Endodermal cell (in vitro differentiated cells): Measurements from ENCODE around the gene CASR. TPM values are rescaled to one million over a fixed set of nuclear protein-coding genes. Genes with fewer than 3 reads are reported as not detected.

ENCODE experiments used
- DNase-seq: peaks from one replicate; pipeline ENCODE4 v3.0.0-alpha.2; 2017
- H3K27ac ChIP-seq: 2 replicates; pipeline ENCODE4 v1.5.1; 2013; ENCODE audit warnings: mild to moderate bottlenecking, low read depth, low read length, moderate library complexity
- H3K27me3 ChIP-seq: 2 replicates; pipeline ENCODE4 v1.6.1; 2013; ENCODE audit warnings: mild to moderate bottlenecking, low read length, moderate library complexity; ENCODE audit not compliant: insufficient read depth, control insufficient read depth, poor library complexity, severe bottlenecking
- H3K36me3 ChIP-seq: 2 replicates; pipeline ENCODE4 v1.7.0; 2013; ENCODE audit warnings: mild to moderate bottlenecking, low read length, moderate library complexity; ENCODE audit not compliant: control insufficient read depth, insufficient read depth
- H3K4me1 ChIP-seq: one replicate; pipeline ENCODE4 v1.7.0; 2013; ENCODE audit warnings: low read length; ENCODE audit not compliant: control insufficient read depth, insufficient read depth
- H3K4me3 ChIP-seq: 2 replicates; pipeline ENCODE4 v1.5.1; 2013; ENCODE audit warnings: mild to moderate bottlenecking, low read length, moderate library complexity
- H3K9ac ChIP-seq: 2 replicates; pipeline ENCODE4 v1.6.1; 2013; ENCODE audit warnings: mild to moderate bottlenecking, low read length, moderate library complexity; ENCODE audit not compliant: poor library complexity, severe bottlenecking; ENCODE audit errors: extremely low read depth
- H3K9me3 ChIP-seq: 2 replicates; pipeline ENCODE4 v1.6.1; 2013; ENCODE audit warnings: mild to moderate bottlenecking, low read length, moderate library complexity; ENCODE audit not compliant: control insufficient read depth
- H3K27ac Mint-ChIP-seq: 2 replicates; pipeline ENCODE4 v1.8.0; 2020; ENCODE audit warnings: mixed read lengths
- H3K27me3 Mint-ChIP-seq: 2 replicates; pipeline ENCODE4 v1.8.0; 2021; ENCODE audit warnings: mild to moderate bottlenecking, mixed read lengths; ENCODE audit not compliant: insufficient read depth
- H3K36me3 Mint-ChIP-seq: 2 replicates; pipeline ENCODE4 v1.8.0; 2020; ENCODE audit warnings: low read depth, mixed read lengths
- H3K4me1 Mint-ChIP-seq: 2 replicates; pipeline ENCODE4 v1.8.0; 2020; ENCODE audit warnings: mixed read lengths
- H3K4me3 Mint-ChIP-seq: 2 replicates; pipeline ENCODE4 v1.8.0; 2020; ENCODE audit warnings: mild to moderate bottlenecking, moderate library complexity, mixed read lengths
- H3K9me3 Mint-ChIP-seq: 2 replicates; pipeline ENCODE4 v1.8.0; 2020; ENCODE audit warnings: mild to moderate bottlenecking, mixed read lengths
- CTCF ChIP-seq: fragments of 200-600 bp; sonication (generic); conservative IDR thresholded peaks from 2 replicates; pipeline ENCODE4 v1.5.0; 2021; ENCODE audit warnings: antibody characterized with exemption, mild to moderate bottlenecking
- WGBS, 2 experiments: methylation state at CpG; one replicate each; pipeline versions ENCODE4 v1.1.5 to v1.1.7; 2013; ENCODE audit warnings: missing lambda C conversion rate in 2 of 2, mixed read lengths in 1 of 2; ENCODE audit not compliant: insufficient coverage in 1 of 2, insufficient read length in 1 of 2; 5-methylcytosine and 5-hydroxymethylcytosine counted together
- total RNA-seq, 2 donors: library from RNA; stranded (reverse); fragmentation: NEBNext Ultra II Directional in 1 of 2; extraction: Animal tissue kit (Norgen Biotek cat#: 25700) in 1 of 2; gene quantifications; 2 replicates in 1 of 2; 3 replicates in 1 of 2; pipeline ENCODE4 v1.2.1, GENCODE V29; 2021

CASR gene
- total RNA-seq, 2 donors from 2014 or later, result 0.04 TPM; not detected in 1

- Mint-ChIP-seq H3K4me3 (no peak overlapping the region), H3K27me3 (peaks cover 19% of the 10 kb centered on the region), H3K4me1 (no peaks in the 10 kb centered on the region), H3K27ac (no peak overlapping the region), H3K36me3 (no peaks in the 10 kb centered on the region), H3K9me3 (peaks cover 21% of the 10 kb centered on the region)
- Histone ChIP-seq H3K9ac (no peak overlapping the region), H3K36me3 (no peaks in the 10 kb centered on the region), H3K27me3 (no peaks in the 10 kb centered on the region), H3K9me3 (no peaks in the 10 kb centered on the region), H3K27ac (no peak overlapping the region), H3K4me1 (no peaks in the 10 kb centered on the region), H3K4me3 (no peak overlapping the region)
- no peak for DNase-seq
- 91 to 95% methylated on average over 9 to 23 of the region's 23 CpGs for WGBS, 2 experiments
- TF ChIP-seq CTCF, result no peak
These were observed 43.7 kb downstream of the CASR start for GRCh38 chr3:122227036-122227781.

GRCh38 chr3:122230174-122230573 is 46.7 kb downstream of the CASR start:
- peaks cover 5% of the 10 kb centered on the region for H3K27me3 ChIP-seq
- no peaks in the 10 kb centered on the region for H3K36me3 ChIP-seq
- no peaks in the 10 kb centered on the region for H3K9me3 ChIP-seq
- Mint-ChIP-seq H3K4me1 (no peaks in the 10 kb centered on the region), H3K27ac (no peak overlapping the region), H3K9me3 (peaks cover 15% of the 10 kb centered on the region), H3K27me3 (peaks cover 5% of the 10 kb centered on the region), H3K36me3 (no peaks in the 10 kb centered on the region), H3K4me3 (no peak overlapping the region)
- H3K4me1 ChIP-seq, result no peaks in the 10 kb centered on the region
- WGBS, 2 experiments, result 85 to 97% methylated on average over 7 to 21 of the region's 23 CpGs
- H3K27ac ChIP-seq, result no peak overlapping the region
- no peak for TF ChIP-seq CTCF
- no peak overlapping the region for H3K9ac ChIP-seq
- H3K4me3 ChIP-seq, result no peak overlapping the region
- DNase-seq, result no peak

- no peaks in the 10 kb centered on the region for H3K36me3 Mint-ChIP-seq
- no peak overlapping the region for H3K27ac Mint-ChIP-seq
- H3K4me3 Mint-ChIP-seq, result no peak overlapping the region
- H3K4me1 ChIP-seq, result no peaks in the 10 kb centered on the region
- no peak overlapping the region for H3K9ac ChIP-seq
- DNase-seq, result no peak
- H3K36me3 ChIP-seq, result no peaks in the 10 kb centered on the region
- H3K4me1 Mint-ChIP-seq, result no peaks in the 10 kb centered on the region
- peaks cover 6% of the 10 kb centered on the region for H3K9me3 Mint-ChIP-seq
- peaks cover 5% of the 10 kb centered on the region for H3K27me3 Mint-ChIP-seq
- no peaks in the 10 kb centered on the region for H3K9me3 ChIP-seq
- WGBS, 2 experiments, result 89 to 97% methylated on average over 5 to 9 of the region's 9 CpGs
- H3K27ac ChIP-seq, result no peak overlapping the region
- peaks cover 5% of the 10 kb centered on the region for H3K27me3 ChIP-seq
- H3K4me3 ChIP-seq, result no peak overlapping the region
- no peak for TF ChIP-seq CTCF
These were observed 48.1 kb downstream of the CASR start for GRCh38 chr3:122231465-122232157.
